ENCODE measurements around the gene SLC25A19. TPM values are rescaled to one million over a fixed set of nuclear protein-coding genes. Genes with fewer than 3 reads are reported as not detected.

The SLC25A19 gene
- total RNA-seq, 1 donor from 2014 or later: 41.5 TPM

DNA sequence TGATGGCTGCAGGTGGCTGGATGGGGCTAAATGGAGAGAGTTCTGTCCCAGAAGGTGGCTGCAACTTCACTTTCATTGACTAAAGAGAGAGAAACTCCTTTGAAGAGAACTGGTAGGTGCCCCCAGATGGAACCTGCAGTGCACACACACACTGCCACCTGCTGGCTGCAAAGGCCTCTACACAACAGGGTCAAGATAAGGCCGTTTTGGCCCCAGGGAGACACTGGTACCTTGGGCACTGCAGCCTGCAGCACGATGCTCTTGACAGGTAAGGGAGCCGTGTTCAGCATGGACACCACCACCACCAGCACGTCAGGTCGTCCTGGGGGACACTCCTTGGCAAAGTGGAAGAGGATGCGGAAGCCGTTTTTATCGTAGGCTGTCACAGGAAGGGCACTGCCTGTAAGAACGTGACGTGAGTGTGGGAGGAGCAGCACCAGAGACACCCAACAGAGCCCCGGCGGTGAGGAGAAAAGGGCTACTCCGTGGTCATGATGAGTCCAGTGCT, 50.5 kb downstream of the SLC25A19 start:
- Histone ChIP-seq H3K36me3 (peaks cover 100% of the 10 kb centered on the region), H3K27me3 (ENCODE audit: low read depth) (no peaks in the 10 kb centered on the region), H3K4me3 (no peak overlapping the region), H3K27ac (peak overlapping the region; percentile 4), H3K4me1 (no peaks in the 10 kb centered on the region), H3K9me3 (no peaks in the 10 kb centered on the region)
- DNase-seq (no peak), ATAC-seq (peak; percentile 70 to 71)
- intact Hi-C loops (cut with DNase I): no loop called here
- TF ChIP-seq, protein P1, sequence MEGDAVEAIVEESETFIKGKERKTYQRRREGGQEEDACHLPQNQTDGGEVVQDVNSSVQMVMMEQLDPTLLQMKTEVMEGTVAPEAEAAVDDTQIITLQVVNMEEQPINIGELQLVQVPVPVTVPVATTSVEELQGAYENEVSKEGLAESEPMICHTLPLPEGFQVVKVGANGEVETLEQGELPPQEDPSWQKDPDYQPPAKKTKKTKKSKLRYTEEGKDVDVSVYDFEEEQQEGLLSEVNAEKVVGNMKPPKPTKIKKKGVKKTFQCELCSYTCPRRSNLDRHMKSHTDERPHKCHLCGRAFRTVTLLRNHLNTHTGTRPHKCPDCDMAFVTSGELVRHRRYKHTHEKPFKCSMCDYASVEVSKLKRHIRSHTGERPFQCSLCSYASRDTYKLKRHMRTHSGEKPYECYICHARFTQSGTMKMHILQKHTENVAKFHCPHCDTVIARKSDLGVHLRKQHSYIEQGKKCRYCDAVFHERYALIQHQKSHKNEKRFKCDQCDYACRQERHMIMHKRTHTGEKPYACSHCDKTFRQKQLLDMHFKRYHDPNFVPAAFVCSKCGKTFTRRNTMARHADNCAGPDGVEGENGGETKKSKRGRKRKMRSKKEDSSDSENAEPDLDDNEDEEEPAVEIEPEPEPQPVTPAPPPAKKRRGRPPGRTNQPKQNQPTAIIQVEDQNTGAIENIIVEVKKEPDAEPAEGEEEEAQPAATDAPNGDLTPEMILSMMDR (IDR thresholded peaks at IDR 0.05): peak; percentile 80

DNA sequence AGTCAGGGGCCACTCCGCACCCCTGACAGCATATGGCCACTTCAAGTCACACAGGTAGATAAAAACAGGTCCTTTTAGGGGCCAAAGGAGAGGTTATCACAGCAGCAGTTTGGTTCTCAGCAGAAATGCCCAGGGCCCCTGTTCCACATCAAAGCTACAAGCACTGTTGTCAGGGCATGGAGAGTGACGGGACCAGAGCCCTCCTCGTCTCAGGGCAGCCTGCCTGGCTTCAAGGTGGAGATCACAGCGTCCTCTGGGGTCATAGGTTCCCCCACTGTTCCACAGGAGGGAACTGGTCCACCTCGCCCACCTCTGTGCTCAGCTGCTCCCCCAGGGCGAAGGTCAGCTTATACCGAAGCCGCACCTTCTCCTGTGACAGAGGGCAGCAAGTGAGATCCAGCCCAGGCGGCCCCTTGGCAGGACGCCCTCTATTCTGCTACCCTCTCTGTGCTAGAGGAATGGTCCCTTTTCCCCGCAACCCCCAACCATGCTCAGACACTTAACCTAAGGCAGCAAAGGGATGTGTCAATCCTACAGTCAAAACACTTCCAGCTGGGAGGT, 51.1 kb downstream of the SLC25A19 start:
- TF ChIP-seq, protein P1 (IDR thresholded peaks at IDR 0.05): no peak
- Histone ChIP-seq H3K4me3 (no peak overlapping the region), H3K4me1 (no peaks in the 10 kb centered on the region), H3K36me3 (peaks cover 100% of the 10 kb centered on the region), H3K27me3 (ENCODE audit: low read depth) (no peaks in the 10 kb centered on the region), H3K27ac (peak overlapping the region; percentile 4), H3K9me3 (no peaks in the 10 kb centered on the region)
- intact Hi-C loops (cut with DNase I): no loop called here
- no peak for DNase-seq
- ATAC-seq: no peak

DNA sequence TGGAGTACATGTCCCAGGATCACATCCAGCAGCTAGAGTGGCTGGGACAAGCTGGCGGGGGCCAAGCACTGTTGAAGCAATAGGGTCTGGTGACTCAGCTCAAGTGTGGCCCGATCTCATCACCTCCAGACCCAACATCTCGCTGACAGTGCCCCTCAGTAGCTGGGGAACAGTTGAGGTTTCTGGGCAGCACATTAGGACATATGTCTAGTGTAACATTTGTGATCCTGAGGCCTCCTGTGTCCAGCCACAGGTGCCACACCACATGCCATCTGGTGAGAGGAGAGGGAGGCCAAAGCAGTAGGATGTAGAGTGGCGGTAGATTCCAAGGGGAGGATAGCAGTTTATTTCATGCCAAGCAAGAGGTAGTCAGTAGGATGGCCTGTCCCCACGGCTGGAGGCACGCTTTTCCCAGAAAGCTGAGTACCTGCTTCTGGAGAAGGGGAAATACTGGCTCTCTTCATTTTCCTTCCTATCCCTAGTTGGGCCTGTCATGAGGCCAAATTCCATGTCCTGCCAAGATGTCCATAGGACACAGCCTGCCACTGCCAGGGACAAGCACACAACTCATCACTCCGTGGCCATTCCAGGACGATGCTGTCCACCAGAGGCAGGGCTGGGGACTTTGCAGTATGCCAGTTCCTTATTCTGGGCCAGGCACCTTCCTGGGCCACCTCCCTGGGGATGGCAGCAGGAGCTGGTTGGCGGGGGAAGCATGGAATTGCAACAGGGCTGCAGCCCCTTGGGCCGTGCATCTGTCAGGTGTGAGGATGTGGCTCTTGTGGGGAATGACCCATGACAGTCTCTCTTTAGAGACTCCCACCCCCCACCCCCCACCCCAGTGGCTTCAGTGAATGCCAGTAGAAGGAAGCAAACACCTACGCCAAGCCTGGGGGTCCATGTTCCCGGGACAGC, 51.9 kb downstream of the SLC25A19 start:
- intact Hi-C loops (cut with DNase I): no loop called here
- ATAC-seq: no peak
- TF ChIP-seq, protein P1 (IDR thresholded peaks at IDR 0.05): no peak
- Histone ChIP-seq H3K27me3 (ENCODE audit: low read depth) (no peaks in the 10 kb centered on the region), H3K4me1 (no peaks in the 10 kb centered on the region), H3K36me3 (peaks cover 100% of the 10 kb centered on the region), H3K9me3 (no peaks in the 10 kb centered on the region), H3K27ac (no peak overlapping the region), H3K4me3 (no peak overlapping the region)
- DNase-seq: no peak

DNA sequence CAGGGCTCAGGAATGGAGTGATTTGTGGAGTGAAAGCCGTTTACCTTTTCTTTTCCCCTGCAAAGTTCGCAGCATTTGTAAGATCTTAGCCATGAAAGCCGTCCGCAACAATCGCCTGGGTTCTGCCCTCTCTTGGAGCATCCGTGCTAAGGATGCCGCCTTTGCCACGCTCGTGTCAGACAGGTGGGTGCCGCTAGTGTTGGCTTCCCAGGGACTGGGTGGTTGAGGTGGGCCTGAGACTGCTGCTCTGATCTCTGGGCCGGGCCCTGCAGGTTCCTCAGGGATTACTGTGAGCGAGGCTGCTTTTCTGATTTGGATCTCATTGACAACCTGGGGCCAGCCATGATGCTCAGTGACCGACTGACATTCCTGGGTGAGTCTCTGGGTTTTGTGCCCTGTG, 56.4 kb downstream of the SLC25A19 start:
- Histone ChIP-seq H3K36me3 (peaks cover 98% of the 10 kb centered on the region), H3K27me3 (ENCODE audit: low read depth) (no peaks in the 10 kb centered on the region)
- intact Hi-C loops (cut with DNase I): no loop called here

DNA sequence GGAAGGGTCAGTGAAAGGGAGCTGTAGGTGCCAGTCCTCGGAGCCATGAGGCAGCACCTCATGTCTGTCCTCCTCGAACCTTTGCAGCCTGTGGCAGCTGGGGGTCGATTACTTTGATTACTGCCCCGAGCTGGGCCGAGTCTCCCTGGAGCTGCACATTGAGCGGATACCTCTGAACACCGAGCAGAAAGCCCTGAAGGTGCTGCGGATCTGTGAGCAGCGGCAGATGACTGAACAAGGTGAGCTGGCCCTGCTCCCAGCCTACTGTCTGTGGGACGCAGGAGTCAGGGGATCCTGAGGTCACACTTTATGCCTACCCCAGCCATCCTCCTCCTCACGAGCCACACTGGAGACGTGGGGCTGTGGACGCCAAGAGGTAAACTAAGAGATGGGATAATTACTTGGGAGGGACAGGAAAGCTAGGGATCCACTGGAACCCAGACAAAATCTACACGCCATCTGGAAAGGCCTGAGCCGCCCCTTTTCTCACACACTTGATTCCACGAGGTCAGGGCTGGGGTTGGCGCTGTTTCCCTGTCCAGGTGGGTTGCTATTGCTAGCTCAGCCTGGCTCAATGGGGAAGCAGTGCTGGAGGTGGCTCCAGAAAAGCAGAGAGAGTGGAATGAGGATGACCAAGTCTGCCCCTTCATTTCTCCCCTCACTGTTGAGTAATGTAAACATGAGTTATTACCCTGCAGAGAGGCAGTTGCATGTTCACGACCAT, 57.3 kb downstream of the SLC25A19 start:
- Histone ChIP-seq H3K27me3 (ENCODE audit: low read depth) (no peaks in the 10 kb centered on the region), H3K27ac (no peak overlapping the region), H3K9me3 (no peaks in the 10 kb centered on the region), H3K4me1 (peaks cover 25% of the 10 kb centered on the region), H3K36me3 (peaks cover 98% of the 10 kb centered on the region), H3K4me3 (no peak overlapping the region)
- TF ChIP-seq, protein P1 (IDR thresholded peaks at IDR 0.05): no peak
- intact Hi-C loops (cut with DNase I): no loop called here
- ATAC-seq (no peak), DNase-seq (no peak)

More for the DNA sequence above, 56.4 kb downstream of the SLC25A19 start:
- no peak overlapping the region for H3K4me3 ChIP-seq
- peaks cover 20% of the 10 kb centered on the region for H3K4me1 ChIP-seq
- ATAC-seq (no peak), DNase-seq (no peak)
- no peaks in the 10 kb centered on the region for H3K9me3 ChIP-seq
- no peak overlapping the region for H3K27ac ChIP-seq
- TF ChIP-seq, protein P1 (IDR thresholded peaks at IDR 0.05): no peak

All from lower lobe of right lung (tissue), 2 donors.